HG03565 (cell line): Measurements from ENCODE around the gene ZMIZ2.
A peak's percentile ranks its signal among the peaks of the same experiment; 100 is the strongest.
"Not testable (repeated sequence)": the region's sequence is repeated elsewhere in the genome, so short reads cannot be mapped to it uniquely, and the experiment has no call there.

Experiments
- ATAC-seq: cut with Tn5 transposase; IDR thresholded peaks from one replicate; pipeline ENCODE4 v1.9.1; 2021; ENCODE audit warnings: mild to moderate bottlenecking, moderate library complexity; ENCODE audit not compliant: unreplicated experiment

Gene ZMIZ2

DNA sequence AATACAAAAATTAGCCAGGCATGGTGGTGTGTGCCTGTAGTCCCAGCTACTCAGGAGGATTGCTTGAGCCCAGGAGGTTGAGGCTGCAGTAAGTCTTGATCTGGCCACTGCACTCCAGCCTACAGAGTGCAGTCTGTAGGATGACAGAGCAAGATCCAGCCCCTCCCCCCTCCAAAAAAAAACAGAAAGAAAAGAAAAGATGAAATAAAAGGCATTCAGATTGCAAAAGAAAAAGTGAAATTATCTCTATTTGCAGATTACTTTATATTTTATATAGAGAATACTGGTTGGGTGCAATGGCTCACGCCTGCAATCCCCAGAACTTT lies 20.7 kb upstream of the ZMIZ2 start:
- ATAC-seq: no peak

DNA sequence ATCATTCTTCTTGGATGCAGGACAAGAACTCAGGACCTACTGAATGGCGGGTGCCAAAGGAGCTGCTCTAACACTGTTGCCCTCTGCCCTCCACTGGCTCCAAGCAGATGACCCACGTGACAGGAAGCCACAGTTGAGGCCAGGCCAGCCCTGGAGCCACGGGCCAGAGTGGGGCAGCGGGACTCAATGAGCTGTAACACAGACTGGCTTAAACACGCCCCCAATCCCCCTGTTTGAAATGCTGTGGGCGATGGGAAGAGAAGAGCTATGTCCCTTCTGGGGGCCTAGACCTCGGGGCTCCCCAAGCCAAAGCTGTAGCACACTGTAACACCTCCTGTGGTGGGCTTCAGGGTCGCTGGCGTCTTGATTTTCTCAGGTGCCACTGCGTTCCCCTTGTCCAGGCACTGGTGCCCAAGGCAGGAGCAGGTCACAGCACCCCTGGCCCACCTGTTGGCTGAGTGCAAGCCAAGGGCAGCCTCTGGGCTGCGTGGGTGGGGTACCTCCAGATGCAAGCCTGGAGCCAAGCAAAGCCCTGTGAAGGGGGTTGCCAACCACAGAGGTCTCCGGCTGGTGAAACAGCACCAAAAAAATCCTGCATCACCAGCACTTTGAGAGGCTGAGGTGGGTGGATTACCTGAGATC lies 18.6 kb upstream of the ZMIZ2 start:
- no peak for ATAC-seq

DNA sequence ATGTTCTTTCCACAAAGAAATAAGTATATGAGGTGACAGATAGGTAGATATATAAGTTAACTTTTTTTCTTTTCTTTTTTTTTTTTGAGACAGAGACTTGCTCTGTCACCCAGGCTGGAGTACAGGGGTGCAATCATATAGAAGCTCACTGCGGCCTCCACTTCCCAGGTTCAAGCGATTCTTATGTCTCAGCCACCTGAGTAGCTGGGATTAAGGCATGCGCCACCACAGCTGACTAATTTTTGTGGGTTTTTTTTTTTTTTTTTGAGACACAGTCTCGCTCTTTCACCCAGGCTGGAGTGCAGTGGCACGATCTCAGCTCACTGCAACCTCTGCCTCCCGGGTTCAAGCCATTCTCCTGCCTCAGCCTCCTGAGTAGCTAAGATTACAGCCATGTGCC lies 15.7 kb upstream of the ZMIZ2 start:
- not testable (repeated sequence) for ATAC-seq

DNA sequence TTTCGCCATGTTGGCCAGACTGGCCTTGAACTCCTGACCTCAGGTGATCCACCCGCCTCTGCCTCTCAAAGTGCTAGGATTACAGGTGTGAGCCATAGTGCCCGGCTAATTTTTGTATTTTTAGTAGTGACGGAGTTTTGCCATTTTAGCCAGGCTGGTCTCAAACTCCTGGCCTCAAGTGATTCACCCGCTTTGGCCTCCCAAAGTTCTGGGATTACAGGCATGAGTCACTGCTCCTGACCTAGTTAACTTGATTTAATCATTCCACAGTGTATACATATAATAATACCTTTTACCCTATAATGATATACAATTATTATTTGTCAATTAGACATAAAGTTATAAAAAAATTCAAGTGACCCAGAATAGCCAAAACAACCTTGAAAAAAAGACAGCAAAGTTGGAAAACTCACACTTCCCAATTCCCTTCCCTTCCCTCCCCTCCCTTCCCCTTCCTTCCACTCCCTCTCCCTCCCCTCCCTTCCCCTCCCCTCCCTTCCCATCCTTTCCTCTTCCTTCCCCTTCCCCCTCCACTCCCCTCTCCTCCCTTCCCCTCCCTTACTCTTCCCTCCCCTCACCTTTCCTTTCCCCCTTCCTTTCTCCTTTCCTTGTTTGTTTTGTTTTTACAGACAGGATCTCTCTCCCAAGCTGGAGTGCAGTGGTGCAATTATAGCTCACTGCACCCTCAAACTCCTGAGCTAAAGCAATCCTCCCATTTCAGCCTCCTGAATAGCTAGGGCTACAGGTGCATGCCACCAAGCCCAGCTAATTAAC lies 14.8 kb upstream of the ZMIZ2 start:
- ATAC-seq: no peak

DNA sequence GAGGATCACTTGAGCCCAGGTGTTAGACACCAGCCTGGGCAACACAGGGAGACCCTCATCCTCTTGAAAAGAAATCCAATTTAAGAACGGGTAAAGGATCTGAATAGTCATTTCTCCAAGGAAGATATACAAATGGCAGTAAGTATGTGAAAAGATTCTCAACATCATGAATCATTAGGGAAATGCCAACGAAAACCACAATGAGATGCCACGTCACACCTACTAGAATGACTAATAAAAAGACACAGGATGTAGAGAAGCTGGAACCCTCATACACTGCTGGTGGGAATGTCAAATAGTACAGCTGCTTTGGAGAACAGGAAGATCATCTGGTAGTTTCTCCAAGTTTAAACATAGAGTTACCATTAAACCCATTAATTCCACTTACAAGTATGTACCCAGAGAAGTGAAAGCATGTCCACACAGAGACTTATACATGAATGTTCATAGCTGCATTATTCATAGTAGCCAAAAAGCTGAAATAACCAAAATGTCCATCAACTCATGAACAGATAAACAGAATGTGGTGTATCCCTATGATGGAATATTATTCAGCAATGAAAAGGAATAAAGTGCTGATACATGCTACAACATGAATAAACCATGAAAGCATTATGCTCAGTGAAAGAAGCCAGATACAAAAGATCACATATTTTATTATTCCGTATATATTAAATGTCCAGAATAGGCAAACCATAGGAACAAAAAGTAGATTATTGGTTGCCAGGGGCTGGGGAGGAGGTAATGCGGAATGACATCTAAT lies 13.1 kb upstream of the ZMIZ2 start:
- ATAC-seq: peak; percentile 46

DNA sequence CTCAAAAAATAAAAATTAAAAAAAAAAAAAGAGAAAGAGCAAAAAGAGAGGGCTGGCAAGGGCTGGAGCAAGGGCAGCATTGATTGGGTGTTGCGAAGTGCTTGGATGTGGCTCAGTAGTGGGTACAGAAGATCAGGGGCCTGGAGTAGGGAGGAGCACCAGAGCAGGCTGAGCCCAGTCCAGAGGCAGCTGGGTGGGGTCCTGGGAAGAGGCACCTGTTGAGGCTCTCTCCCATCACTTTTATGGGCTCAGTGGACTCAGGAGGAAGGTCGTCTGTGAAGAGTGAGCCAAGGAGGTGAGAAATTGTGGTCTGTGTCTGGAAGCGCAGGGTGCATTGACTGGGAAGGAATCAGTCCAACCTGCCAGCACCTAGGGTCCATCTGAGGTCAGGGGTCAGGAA lies 11.8 kb upstream of the ZMIZ2 start:
- no peak for ATAC-seq

DNA sequence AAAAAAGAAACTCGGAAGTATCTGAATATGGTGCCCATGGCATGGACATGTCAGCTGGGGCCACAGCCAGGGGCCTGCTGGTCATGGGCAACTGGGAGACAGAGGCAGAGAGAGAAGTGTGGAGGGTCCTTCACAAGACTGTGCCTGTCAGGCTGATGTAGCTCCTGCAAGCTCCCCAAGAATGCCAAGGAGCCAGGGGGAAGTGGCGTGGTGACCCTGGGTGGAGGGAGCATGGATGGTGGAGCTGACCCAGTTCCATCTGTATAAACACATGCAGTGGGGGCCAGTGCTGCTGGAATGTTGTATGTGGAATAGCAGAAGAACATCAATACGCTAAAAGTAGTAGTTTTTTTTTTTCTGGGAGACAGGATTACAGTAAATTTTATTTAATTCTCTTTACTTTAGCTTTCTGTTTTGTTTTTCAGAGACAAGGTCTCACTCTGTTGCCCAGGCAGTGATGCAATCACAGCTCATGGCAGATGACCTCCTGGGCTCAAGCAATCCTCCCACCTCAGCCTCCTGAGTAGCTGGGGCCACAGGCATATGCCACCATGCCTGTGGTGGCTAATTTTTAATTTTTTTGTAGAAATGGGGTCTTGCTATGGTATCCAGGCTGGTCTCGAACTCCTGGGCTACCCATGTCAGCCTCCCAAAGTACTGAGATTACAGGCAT lies 10.5 kb upstream of the ZMIZ2 start:
- ATAC-seq: no peak

DNA sequence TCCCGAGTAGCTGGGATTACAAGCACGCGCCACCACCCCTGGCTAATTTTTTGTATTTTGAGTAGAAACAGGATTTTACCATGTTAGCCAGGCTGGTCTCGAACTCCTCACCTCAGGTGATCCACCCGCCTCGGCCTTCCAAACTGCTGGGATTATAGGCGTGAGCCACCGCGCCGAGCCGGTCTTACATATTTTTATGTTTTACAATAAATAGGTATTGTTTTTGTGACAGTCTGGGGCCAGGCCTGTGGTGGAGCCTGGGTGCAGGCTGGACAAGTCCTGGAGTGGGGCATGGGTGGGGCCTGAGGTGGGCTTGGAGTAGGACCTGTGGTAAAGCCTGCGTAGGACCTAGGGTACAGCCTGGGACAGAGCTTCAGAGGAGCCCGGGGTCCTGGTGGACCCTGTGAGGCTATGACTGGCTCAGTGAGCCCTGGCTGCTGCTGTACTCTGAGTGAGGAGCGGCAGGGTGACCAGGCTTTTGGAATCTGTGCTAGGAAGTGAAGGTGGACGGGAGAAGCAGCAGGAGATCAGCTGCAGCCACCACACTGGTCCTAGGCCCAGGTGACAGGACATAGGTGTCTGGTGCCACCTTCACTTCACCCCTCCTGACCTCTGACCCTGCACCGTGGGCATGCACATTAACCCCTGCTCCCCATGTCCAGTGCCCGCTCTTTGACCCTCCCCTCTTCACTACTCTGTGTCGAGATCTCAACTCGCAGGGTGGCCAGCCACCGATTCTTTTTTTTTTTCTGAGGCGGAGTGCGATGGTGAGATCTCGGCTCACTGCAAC lies 9.6 kb upstream of the ZMIZ2 start:
- ATAC-seq: no peak

DNA sequence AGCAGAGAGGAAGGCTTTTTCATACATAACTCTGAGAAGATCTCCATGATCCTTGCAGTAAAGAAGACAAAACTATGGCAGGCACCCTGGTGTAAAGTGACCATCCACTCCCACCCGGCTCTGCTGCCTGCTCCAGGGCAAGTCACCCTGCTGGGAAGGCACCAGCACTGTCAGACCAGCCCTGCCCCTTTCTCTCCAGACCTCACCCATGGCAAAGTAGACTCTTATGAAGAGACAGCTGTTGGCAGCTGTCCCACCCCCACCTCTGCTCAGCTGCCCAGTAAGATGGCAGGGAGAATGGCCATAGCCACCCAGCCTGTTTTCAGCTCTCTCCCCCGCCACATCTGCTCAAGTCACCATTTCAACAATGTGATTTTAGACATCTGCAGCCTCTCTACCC lies 8.6 kb upstream of the ZMIZ2 start:
- ATAC-seq: no peak

DNA sequence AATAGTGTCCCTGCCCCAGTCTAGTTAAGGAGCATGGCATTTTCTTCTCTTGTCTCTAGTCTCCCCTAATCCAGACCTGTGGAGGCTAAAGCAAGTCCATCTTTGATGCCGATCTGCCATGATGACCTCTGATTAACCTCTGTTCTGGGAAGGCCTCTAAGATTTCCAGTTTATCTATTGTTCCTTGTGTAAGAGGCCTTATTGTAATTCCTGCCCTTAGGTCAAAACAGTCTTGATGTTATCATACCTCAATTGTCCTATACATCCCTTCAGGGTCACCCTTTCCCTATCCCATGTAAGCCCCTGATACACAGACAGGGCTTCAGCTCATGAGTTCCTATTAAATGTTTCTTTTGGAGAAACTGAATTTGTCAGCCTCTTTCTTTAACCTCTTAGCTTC lies 4.9 kb upstream of the ZMIZ2 start:
- ATAC-seq: no peak

DNA sequence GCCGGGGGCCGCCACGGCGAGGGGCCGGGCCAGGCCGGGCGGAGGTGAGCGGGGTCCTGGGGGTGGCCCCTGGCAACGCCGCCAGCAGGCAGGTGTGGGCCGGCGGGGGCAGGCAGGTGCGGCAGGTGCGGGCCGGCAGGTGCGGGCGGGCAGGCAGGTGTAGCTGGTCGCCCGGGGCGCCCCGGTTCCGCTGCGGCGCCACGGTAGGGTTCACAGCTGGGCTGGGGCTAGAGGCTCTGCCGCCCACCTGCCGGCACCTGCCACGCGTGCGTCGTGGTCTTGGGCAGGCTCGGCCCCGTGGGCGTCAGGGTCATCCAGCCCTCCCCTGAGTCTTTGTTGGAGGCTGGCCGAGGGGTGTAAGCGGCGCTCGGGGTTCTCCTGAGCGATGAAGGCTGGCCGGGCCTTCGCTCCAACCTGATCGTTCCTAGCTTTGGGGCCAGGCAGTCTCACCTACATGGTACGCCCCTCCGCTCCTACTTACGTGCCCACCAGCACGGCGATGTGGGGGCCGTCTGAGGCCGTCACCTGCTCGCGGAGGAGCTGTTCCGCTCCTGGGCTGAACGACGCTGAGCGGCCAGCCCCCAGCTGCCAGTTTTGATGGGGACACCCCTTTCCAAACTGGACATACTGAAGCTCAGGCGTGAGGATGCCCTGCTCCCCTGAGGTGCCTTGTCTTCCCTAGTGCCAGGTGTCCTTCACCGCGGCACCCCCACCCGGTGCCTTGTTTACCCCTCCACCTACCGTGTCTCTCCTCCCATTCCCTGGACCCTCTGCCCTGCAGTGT lies 493 bp downstream of the ZMIZ2 start:
- peak; percentile 4 for ATAC-seq

DNA sequence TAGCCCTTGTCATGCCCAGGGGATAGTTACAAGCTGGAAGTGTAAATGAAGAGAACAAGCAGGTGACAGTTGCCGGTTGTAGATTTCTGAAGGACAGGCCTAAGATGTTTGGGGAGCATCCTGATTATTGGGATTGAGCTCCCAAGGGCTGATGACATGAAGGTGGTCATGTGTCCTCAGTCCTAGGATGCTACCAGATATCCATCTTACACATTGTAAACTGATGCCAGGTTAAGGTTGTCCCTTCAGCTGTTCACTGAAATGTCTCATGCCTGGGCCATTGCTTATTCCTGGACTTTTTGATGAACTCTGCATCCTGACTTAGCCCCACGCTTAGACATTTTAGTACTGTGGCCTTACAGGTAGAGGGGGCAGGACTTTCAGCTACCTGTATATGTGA lies 1.3 kb downstream of the ZMIZ2 start:
- no peak for ATAC-seq

DNA sequence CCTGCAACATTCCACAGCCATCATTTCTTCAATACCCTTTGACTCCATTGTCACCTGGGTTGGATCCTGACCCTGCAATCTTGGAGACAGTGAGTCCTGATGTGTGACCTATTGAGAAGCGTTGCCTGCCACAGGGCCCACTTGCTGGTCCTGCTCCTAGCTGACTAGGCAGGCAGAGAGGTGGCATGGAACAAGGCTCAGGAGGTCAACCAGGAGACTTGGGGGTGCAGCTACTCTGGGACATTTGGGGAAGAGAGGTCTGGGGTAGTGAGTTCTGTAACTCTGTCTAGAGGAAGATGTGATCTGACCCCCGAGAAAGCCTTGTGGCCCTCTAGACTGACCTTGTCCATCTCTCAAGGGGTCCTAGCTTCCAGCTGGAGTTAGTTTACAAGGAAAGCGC lies 1.8 kb downstream of the ZMIZ2 start:
- ATAC-seq: no peak

DNA sequence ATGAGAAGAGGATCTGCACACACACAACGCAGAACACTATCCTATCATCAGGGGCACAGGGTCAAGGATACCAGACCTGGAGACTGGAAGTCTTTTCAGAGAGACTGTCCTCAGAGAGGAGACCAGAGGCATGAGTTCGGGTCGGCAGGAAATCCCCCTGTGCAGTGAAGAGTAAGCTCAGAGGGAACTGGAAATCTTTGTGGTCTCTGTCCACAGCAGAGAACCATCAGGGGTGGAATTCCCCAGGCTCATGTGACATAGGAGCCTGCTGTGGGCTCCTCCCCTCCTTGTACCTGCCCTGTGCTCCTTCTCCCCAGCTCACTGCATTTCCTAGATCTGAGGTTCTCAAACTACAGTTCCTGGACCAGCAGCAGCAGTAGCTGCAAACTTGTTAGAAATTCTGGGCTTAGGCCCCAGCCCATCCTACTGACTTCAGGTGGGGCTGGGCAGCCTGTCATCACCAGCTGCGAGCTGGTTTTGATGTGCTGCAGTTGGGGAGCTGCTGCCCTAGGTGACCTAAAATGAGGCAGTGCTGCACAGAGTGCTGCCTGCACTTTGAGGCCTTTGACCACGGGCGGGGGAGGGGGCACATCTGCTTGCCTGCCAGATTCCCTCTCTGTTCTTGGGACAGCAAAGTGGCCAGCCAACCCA lies 2.4 kb downstream of the ZMIZ2 start:
- ATAC-seq: peak; percentile 59

DNA sequence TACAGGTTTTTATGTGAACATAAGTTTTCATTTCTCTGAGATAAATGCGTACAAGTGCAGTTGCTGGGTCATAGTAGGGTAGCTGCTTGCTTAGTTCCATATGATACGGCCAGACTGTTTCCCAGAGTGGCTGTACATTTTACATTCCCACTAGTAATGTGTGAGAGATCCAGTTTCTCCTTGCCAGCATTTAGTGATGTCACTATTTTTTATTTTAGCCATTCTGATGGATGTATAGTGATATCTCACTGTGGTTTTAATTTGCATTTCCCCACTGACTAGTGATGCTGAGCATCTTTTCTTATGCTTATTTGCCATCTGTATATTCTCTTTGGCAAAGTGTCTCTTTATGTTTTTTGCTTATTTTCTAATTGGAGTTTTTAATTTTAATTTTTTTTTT lies 4.2 kb downstream of the ZMIZ2 start:
- no peak for ATAC-seq

DNA sequence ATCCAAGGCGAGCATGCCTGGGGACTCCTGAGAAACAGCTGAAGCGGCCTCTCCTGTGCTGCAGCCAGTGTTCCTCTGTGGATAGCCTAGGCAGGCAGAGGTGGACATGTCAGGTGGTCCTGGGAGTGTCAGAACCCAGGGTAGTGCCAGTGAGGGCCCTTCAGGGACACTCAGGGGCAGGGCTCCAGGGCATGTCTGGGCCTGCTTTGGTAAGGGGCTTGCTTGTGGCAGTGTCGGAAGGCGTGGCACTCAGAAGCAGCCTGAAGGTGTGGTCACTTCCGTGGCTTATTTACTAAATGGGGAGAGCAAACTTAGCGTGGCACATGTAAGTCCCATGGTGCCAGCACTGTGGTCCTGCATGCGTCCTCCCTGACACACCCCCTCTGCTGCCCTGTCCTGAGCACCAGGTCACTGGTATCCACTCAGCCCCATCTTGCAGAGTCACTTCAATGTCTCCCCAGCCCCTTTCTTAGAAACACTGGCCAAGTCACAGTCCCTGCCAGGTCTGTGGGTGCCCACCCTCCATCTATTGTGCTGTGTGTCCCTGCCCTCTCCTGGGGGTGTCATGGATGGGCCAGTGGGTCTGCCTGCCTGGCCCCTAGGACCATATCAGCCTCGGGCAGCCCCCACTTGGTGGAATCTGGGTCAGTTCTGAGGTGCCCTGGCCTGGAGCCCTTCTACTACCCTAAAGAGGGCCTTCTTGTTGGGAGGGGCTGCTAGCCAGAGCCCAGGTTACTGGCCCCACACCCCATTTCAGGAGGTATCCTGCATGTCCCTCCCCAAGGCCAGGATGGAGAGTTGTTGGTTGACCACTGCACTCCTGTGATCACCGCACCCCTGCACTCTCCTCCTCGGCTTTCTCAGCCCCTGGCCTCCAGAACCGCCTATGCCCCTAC lies 6.4 kb downstream of the ZMIZ2 start:
- no peak for ATAC-seq

DNA sequence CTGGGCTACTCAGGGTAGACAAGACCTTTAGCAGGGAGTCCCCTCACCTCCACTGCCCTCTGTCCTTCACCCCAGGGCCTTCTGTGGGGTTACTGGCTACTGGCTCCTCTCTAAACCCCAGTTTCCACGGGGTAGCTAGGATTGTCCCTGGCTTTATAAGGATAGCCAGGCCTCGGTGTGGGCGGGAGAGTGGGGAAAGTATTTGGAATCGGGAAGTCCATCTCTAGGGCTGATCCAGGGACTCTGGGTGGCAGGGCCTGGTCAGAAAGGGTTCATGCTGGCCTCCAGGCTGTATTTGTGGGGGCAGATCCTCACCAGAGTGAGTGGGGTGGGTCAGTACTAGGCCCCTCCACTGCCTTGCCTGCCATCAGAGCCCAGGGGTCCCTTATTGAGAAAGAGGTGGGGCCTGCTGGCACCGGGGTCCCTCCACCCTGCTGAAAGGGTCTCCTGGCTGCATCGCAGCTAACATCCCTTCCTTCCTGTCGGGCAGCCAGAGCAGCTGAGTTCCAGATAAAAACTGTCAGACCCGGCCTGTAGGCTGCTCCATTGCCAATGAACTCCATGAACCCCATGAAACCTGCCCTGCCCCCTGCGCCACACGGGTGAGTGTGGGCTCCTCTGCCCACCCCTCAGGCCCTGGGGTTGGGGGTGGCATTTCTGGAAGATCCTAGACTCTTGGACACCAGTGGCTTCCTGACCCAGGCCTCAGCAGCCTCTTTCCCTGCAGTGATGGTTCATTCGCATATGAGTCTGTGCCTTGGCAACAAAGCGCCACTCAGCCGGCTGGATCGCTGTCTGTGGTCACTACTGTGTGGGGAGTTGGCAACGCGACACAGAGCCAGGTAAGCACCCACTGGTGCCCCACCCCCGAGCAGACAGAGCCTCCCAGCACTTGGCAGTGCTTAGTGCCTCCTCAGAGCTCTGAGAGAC lies 7.3 kb downstream of the ZMIZ2 start:
- no peak for ATAC-seq
